ENCODE results near the gene PITRM1. TPM values are rescaled to one million over a fixed set of nuclear protein-coding genes. Genes with fewer than 3 reads are reported as not detected.
A peak's percentile ranks its signal among the peaks of the same experiment; 100 is the strongest.

PITRM1 gene
- total RNA-seq, 1 donor from 2014 or later = 60.3 TPM

DNA sequence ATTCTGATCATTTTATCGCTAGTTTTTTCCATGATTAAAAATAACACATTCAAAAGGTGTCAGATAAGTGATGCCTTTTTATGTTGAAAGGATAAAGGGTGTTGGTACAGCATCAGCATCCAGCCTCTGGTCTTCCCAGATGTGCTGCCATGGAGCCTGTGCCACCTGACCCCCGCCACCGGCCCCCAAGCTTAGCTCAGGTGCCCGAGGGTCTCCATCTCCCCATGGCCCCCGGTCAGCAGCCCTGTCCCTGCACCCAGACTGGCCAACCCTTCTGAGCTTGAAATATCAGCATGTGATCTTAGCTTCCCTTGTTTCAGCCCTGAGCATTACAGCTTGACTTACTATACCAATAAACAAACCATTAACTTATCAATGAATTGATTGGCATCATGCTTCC, 80.7 kb downstream of the PITRM1 start:
- no peak overlapping the region for H3K27ac Mint-ChIP-seq (ENCODE audit: unreplicated experiment)
- no peaks in the 10 kb centered on the region for H3K9me3 Mint-ChIP-seq (ENCODE audit: unreplicated experiment)
- no peak for DNase-seq (ENCODE audit: low spot score)
- H3K36me3 Mint-ChIP-seq (ENCODE audit: low read depth, unreplicated experiment) = peaks cover 5% of the 10 kb centered on the region
- TF ChIP-seq, protein P1, sequence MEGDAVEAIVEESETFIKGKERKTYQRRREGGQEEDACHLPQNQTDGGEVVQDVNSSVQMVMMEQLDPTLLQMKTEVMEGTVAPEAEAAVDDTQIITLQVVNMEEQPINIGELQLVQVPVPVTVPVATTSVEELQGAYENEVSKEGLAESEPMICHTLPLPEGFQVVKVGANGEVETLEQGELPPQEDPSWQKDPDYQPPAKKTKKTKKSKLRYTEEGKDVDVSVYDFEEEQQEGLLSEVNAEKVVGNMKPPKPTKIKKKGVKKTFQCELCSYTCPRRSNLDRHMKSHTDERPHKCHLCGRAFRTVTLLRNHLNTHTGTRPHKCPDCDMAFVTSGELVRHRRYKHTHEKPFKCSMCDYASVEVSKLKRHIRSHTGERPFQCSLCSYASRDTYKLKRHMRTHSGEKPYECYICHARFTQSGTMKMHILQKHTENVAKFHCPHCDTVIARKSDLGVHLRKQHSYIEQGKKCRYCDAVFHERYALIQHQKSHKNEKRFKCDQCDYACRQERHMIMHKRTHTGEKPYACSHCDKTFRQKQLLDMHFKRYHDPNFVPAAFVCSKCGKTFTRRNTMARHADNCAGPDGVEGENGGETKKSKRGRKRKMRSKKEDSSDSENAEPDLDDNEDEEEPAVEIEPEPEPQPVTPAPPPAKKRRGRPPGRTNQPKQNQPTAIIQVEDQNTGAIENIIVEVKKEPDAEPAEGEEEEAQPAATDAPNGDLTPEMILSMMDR (IDR thresholded peaks at IDR 0.05; ENCODE audit: unreplicated experiment) = no peak
- peaks cover 22% of the 10 kb centered on the region for H3K4me1 Mint-ChIP-seq (ENCODE audit: unreplicated experiment)
- H3K4me3 Mint-ChIP-seq (ENCODE audit: unreplicated experiment) = no peak overlapping the region
- H3K27me3 Mint-ChIP-seq (ENCODE audit: unreplicated experiment) = peaks cover 2% of the 10 kb centered on the region

DNA sequence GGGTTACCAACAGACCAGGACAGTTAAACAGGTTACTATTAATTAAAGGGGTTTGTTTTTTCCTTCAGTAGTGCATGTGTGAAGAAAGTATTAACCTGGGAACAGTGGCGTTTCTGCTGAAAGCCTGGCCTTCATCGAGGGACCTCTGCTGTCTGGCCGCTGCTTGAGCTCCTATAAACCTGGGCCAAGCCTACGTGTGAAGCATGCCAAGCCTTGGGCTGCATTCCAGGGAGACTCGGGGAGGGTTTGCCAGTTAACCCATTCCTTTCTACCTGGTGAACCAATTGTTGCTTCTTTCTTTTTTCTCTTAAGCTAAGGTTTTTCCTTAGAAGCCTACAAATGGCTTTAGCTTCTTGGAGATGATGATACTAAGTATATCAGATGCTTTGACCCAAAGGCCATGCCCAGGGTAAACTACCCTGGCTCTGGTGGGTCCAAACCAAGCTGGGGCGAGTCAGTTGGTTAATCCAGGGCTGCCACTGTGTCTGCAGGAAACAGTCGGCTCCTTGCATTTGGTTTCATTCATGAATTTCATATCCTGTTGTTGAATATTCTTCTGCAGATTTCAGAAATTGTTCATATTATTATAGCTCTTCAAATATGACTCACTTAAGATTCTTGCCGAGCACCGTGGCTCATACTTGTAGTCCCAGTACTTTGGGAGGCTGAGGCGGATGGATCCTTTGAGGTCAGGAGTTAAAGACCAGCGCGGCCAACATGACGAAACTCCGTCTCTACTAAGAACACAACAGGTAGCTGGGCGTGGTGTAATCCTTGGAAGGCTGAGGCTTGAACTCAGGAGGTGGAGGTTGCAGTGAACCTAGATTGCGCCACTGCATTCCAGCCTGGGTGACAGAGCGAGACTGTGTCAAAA, 81.4 kb downstream of the PITRM1 start:
- Mint-ChIP-seq H3K36me3 (ENCODE audit: low read depth, unreplicated experiment) (peaks cover 7% of the 10 kb centered on the region), H3K4me3 (ENCODE audit: unreplicated experiment) (peak overlapping the region; percentile 37), H3K4me1 (ENCODE audit: unreplicated experiment) (peaks cover 24% of the 10 kb centered on the region), H3K27me3 (ENCODE audit: unreplicated experiment) (peaks cover 2% of the 10 kb centered on the region), H3K27ac (ENCODE audit: unreplicated experiment) (no peak overlapping the region), H3K9me3 (ENCODE audit: unreplicated experiment) (no peaks in the 10 kb centered on the region)
- no peak for DNase-seq (ENCODE audit: low spot score)
- TF ChIP-seq, protein P1 (IDR thresholded peaks at IDR 0.05; ENCODE audit: unreplicated experiment) = no peak

DNA sequence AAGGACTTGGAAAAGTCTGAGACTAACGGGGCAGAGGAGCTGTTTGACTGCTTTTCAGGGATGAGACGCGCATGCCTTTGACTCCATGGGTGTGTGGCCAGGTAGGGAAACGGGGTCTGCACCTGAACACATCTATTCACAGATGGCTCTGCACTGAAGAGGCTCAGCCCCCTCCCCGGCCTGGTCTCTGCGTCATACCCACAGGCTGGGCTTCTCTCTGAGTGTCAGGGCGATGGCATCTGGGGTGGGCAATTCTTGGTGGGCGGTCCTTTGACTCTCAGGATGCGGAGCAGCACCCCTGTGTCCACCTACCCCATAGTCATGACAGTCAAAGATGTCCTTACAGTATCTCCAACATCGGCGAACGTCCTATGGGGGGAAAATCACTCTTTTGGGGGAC, 82.2 kb downstream of the PITRM1 start:
- Mint-ChIP-seq H3K27ac (ENCODE audit: unreplicated experiment) (no peak overlapping the region), H3K36me3 (ENCODE audit: low read depth, unreplicated experiment) (peaks cover 12% of the 10 kb centered on the region), H3K4me3 (ENCODE audit: unreplicated experiment) (no peak overlapping the region), H3K27me3 (ENCODE audit: unreplicated experiment) (peaks cover 2% of the 10 kb centered on the region), H3K4me1 (ENCODE audit: unreplicated experiment) (peaks cover 25% of the 10 kb centered on the region), H3K9me3 (ENCODE audit: unreplicated experiment) (no peaks in the 10 kb centered on the region)
- TF ChIP-seq, protein P1 (IDR thresholded peaks at IDR 0.05; ENCODE audit: unreplicated experiment) = no peak
- DNase-seq (ENCODE audit: low spot score) = no peak

Other genes starting within 250 kb of the PITRM1 start
- 52.3 TPM for gene PFKP, start 105.2 kb downstream of the PITRM1 start, total RNA-seq (ENCODE audit: unreplicated experiment)